Stimulated activated CD4-positive, alpha-beta T cell treated with anti-CD3 and anti-CD28 coated beads, Interleukin-15, amount 100 ng/mL, for 1 hour (primary cell): Measurements from ENCODE around the gene ZPBP2.

Experiments used
- DNase-seq, 2 donors: peaks; one replicate each; pipeline ENCODE4 v3.0.0-alpha.2; 2020; ENCODE audit warnings: low read depth in 1 of 2, low spot score in 1 of 2

ZPBP2 gene

GRCh38 chr17:39908789-39909352 is 40.9 kb downstream of the ZPBP2 start:
- no peak for DNase-seq

GRCh38 chr17:39913989-39914388 is 46.0 kb downstream of the ZPBP2 start:
- no peak for DNase-seq

GRCh38 chr17:39915559-39915958 is 47.6 kb downstream of the ZPBP2 start:
- DNase-seq, result no peak

- DNase-seq, result no peak
Measured at GRCh38 chr17:39916918-39917317, 48.9 kb downstream of the ZPBP2 start.

GRCh38 chr17:39919087-39919683 is 51.2 kb downstream of the ZPBP2 start:
- DNase-seq, result no peak

GRCh38 chr17:39920218-39921210 is 52.5 kb downstream of the ZPBP2 start:
- DNase-seq, result peak; percentile 22 to 51

GRCh38 chr17:39921323-39921722 is 53.3 kb downstream of the ZPBP2 start:
- DNase-seq, result no peak

GRCh38 chr17:39922006-39922405 is 54.0 kb downstream of the ZPBP2 start:
- DNase-seq, result no peak

- no peak for DNase-seq
Measured at GRCh38 chr17:39923230-39923629, 55.2 kb downstream of the ZPBP2 start.

GRCh38 chr17:39923836-39924690 is 56.1 kb downstream of the ZPBP2 start:
- no peak for DNase-seq

GRCh38 chr17:39924691-39925055 is 56.7 kb downstream of the ZPBP2 start:
- no peak for DNase-seq

GRCh38 chr17:39925282-39926134 is 57.5 kb downstream of the ZPBP2 start:
- DNase-seq, result no peak

GRCh38 chr17:39926135-39926587 is 58.2 kb downstream of the ZPBP2 start:
- DNase-seq, result no peak

- DNase-seq, result peak; percentile 20 to 21
Measured at GRCh38 chr17:39926588-39927100, 58.6 kb downstream of the ZPBP2 start.
